K562 (cell line): ENCODE data around the gene SEZ6L. TPM values are rescaled to one million over a fixed set of nuclear protein-coding genes. Genes with fewer than 3 reads are reported as not detected.
A peak's percentile ranks its signal among the peaks of the same experiment; 100 is the strongest.

Experiments used
- ASH1L ChIP-seq: fragments of 450-650 bp; IDR thresholded peaks from 2 replicates; pipeline ENCODE4 v1.6.1; 2018; ENCODE audit warnings: borderline replicate concordance, mild to moderate bottlenecking, low read depth; ENCODE audit not compliant: partially characterized antibody
- BRF1 ChIP-seq: IDR thresholded peaks from 3 replicates; pipeline ENCODE4 v1.6.1; 2011; ENCODE audit warnings: borderline replicate concordance, mild to moderate bottlenecking; ENCODE audit not compliant: insufficient read length; ENCODE audit errors: extremely low read depth
- CREB3L1 ChIP-seq: fragments of 450-650 bp; IDR thresholded peaks from 2 replicates; pipeline ENCODE4 v1.6.1; 2014; ENCODE audit warnings: low read depth, mild to moderate bottlenecking, moderate library complexity, borderline replicate concordance
- CREM ChIP-seq: IDR thresholded peaks from 2 replicates; pipeline ENCODE4 v1.6.1; 2014; ENCODE audit warnings: antibody characterized with exemption, low read depth
- DMBX1 ChIP-seq: fragments of 250-450 bp; sonication (Bioruptor Pico); IDR thresholded peaks from 2 replicates; pipeline ENCODE4 v1.8.0; 2022; ENCODE audit warnings: inconsistent platforms, mild to moderate bottlenecking, moderate library complexity, borderline replicate concordance
- NCOR1 ChIP-seq: fragments of 450-650 bp; IDR thresholded peaks from 2 replicates; pipeline ENCODE4 v1.6.1; 2016; ENCODE audit warnings: mild to moderate bottlenecking, moderate library complexity
- RHOXF2B ChIP-seq: fragments of 250-450 bp; sonication (Bioruptor Pico); conservative IDR thresholded peaks from 2 replicates; pipeline ENCODE4 v1.5.1; 2021
- THAP12 ChIP-seq: fragments of 250-450 bp; sonication (Bioruptor Pico); IDR thresholded peaks from 2 replicates; pipeline ENCODE4 v1.9.0; 2021; ENCODE audit warnings: mild to moderate bottlenecking, inconsistent platforms
- THRAP3 ChIP-seq: fragments of 450-650 bp; IDR thresholded peaks from 2 replicates; pipeline ENCODE4 v1.6.1; 2016; ENCODE audit warnings: mild to moderate bottlenecking, inconsistent platforms, borderline replicate concordance
- VEZF1 ChIP-seq: fragments of 200-800 bp; sonication (Bioruptor generic); IDR thresholded peaks from 2 replicates; pipeline ENCODE4 v1.6.1; 2017; ENCODE audit warnings: missing genetic modification characterization, missing compliant biosample characterization
- ZBTB8A ChIP-seq: fragments of 450-650 bp; IDR thresholded peaks from 2 replicates; pipeline ENCODE4 v1.6.1; 2018; ENCODE audit warnings: mild to moderate bottlenecking, moderate library complexity; ENCODE audit not compliant: partially characterized antibody
- ZMIZ1 ChIP-seq, 2 experiments: fragments of 150-350 bp in 1 of 2; IDR thresholded peaks; 2 replicates each; pipeline ENCODE4 v1.6.1; 2012 to 2016; ENCODE audit warnings: low read depth in 2 of 2, low read length in 2 of 2, mild to moderate bottlenecking in 1 of 2, moderate library complexity in 1 of 2
- ZNF197 ChIP-seq: fragments of 200-800 bp; sonication (Bioruptor generic); IDR thresholded peaks from 2 replicates; pipeline ENCODE4 v1.6.1; 2016; ENCODE audit warnings: low read depth, missing genetic modification characterization, missing compliant biosample characterization
- ZNF24 ChIP-seq: fragments of 450-650 bp; IDR thresholded peaks from 2 replicates; pipeline ENCODE4 v1.6.1; 2016
- ZNF512 ChIP-seq: IDR thresholded peaks from 2 replicates; pipeline ENCODE4 v1.6.1; 2016; ENCODE audit warnings: missing genetic modification characterization, missing compliant biosample characterization
- ZNF76 ChIP-seq: fragments of 250-450 bp; sonication (Bioruptor Pico); IDR thresholded peaks from 2 replicates; pipeline ENCODE4 v1.4.0; 2020; ENCODE audit warnings: mild to moderate bottlenecking, moderate library complexity, borderline replicate concordance
- polyA plus RNA-seq, 8 experiments: library from polyadenylated mRNA; depleted of rRNA in 4 of 8; stranded (reverse) in 5 of 8; unstranded in 3 of 8; fragments of >200 nt; fragmentation: Nextera tagmentation in 2 of 8; fragmentation: Illumina TruSeq in 1 of 8; extraction: Ambion mirVana in 2 of 8; extraction: Trizol in 1 of 8; gene quantifications; 2 replicates each; pipeline versions ENCODE4 v1.2.1 to v1.2.3, GENCODE V29; 2011 to 2014; ENCODE audit warnings: inconsistent platforms in 1 of 8, missing spikeins in 1 of 8
- total RNA-seq, 7 experiments: library from RNA; depleted of rRNA in 6 of 7; stranded (reverse); fragments of >200 nt in 6 of 7; fragmentation: Illumina TruSeq in 2 of 7; extraction: Trizol in 2 of 7; gene quantifications; 2 replicates each; pipeline versions ENCODE4 v1.2.1 to v1.2.3, GENCODE V29; 2011 to 2021; ENCODE audit warnings: low replicate concordance in 1 of 7

The SEZ6L gene
- total and polyA plus RNA-seq, 9 of the 15 experiments (the other 6 are each of a cell fraction or from before 2014, with no cell fraction given): not detected

- TF ChIP-seq ZNF512: peak; percentile 79
- TF ChIP-seq BRF1: no peak
- TF ChIP-seq NCOR1: no peak
- TF ChIP-seq ZNF76: no peak
- TF ChIP-seq DMBX1 (CRISPR knock-in tag): no peak
- no peak for TF ChIP-seq ZMIZ1 (IDR thresholded peaks at IDR 0.05; ENCODE audit: low read depth in 2 of 2, low read length in 2 of 2)
- no peak for TF ChIP-seq RHOXF2B
- TF ChIP-seq ZBTB8A: no peak
- no peak for TF ChIP-seq ZNF197 (CRISPR knock-in tag)
- peak; percentile 95 for TF ChIP-seq VEZF1
- TF ChIP-seq THRAP3: no peak
- TF ChIP-seq ASH1L: no peak
- no peak for TF ChIP-seq ZNF24
- no peak for TF ChIP-seq CREB3L1
- no peak for TF ChIP-seq THAP12 (CRISPR knock-in tag)
- peak; percentile 40; the same call in 1 of the 2 replicates for TF ChIP-seq CREM
These were observed 259.5 kb downstream of the SEZ6L start, which contains the start of gene ASPHD2 (continued) for GRCh38 chr22:26428515-26429457.
